Measurements from ENCODE around the gene OLR1.
"Not testable (repeated sequence)": the region's sequence is repeated elsewhere in the genome, so short reads cannot be mapped to it uniquely, and the experiment has no call there.

The OLR1 gene

DNA sequence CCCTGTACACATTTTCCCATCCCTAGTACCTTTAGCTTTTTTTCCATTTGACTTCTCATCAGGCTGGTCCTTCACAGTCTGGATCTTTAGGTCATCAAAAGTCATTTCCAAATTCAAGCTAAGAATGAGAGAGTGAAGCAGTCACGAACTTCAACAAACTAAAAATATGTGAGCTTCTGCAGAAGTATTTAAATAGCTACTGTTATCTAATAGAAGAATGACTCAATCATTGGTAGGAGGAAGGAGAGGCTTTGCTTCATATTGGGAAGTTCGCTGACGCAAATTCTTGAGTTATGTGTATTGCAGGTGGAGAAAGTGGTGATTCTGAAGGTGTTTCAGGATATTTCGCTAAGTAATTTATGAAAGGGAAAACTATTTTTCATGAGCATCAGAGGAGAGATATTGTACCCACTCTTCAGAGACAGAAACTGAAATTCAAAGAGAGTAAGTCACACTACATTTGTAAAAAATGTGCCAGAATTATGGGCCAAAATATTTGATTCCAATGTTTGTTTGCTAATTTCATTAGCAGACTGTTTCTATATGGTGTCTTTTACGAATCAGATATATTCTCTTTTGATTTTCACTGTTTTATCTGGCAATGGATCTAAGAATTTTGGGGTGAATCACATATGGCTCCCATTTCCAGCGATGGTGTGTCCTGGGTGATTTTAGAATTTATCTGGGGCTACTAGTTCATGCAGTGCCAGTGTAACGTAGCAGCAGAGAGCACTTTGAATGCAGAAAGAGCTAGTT lies at the start of gene OLR1:
TSS of gene OLR1 (minus strand) at position 160 of the 756 bp plus-strand sequence. CDS start at position 105, 55 bp downstream.
- no peak for DNase-seq

DNA sequence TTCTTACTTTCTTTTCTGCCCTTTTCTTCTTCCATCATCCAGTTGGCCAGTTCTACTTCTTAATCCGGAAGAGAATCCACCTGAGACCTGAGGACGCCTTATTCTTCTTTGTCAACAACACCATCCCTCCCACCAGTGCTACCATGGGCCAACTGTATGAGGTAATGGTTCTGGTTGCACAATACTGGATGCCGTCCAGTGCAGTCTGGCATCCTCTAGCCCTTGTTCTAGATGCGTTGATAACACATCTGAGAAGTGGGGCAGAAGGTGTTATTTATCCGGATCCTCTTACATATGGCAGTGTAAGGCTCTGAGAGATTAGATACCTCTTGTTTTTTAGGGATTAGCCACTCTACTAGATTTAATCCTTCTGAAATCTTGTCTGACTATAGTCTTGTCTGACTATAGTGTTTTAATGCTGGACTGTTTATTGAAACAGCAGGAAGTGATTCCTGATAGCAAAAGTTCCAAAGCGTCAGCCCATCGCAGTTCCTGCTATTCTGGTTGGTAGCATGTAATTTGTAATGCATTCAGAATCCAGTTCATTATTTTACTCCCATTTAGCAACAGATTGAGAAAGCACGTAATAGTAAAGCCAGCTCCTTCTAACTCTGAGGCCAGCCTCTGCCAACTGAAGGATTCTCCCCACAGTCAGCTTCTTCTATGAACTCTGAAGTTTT lies 48.6 kb upstream of the OLR1 start:
- DNase-seq, result no peak

DNA sequence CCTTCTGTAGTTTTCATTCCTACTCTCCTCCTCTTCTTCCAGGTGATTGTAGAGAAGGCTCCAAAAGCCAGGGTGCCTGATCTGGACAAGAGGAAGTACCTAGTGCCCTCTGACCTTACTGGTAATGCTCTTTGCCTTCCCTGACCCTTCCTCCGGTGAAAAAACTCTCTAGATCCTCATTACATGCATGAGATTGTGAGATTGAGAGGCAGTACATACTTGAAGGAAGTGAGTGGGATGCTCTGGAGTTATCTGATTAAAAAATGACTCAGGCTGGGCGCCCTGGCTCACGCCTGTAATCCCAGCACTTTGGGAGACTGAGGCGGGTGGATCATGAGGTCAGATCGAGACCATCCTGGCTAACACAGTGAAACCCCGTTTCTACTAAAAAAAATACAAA lies 46.1 kb upstream of the OLR1 start:
- DNase-seq, result no peak

GRCh38 chr12:10215946-10216345 lies 44.0 kb upstream of the OLR1 start:
- DNase-seq, result not testable (repeated sequence)

DNA sequence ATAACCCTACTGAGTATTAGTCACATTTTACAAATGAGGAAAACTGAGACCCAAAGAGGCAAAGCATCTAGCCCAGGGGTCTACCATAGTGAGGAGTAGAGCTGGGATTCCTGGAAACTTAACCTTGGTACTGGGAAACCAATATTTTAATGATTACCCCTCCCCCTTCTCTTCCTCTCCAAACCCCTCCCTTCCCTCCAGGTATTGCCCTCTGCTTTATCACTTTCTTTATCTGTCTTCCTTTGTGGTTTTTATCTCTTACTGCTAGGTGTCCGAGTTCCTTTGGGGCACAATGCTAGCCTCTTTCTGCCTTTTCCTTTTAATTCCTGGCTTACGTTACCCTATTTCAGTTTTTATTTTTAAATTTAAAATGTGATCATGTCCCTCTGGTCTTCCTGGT lies 43.5 kb upstream of the OLR1 start:
- DNase-seq, result no peak

GRCh38 chr12:10214895-10215267 lies 42.9 kb upstream of the OLR1 start:
- no peak for DNase-seq

DNA sequence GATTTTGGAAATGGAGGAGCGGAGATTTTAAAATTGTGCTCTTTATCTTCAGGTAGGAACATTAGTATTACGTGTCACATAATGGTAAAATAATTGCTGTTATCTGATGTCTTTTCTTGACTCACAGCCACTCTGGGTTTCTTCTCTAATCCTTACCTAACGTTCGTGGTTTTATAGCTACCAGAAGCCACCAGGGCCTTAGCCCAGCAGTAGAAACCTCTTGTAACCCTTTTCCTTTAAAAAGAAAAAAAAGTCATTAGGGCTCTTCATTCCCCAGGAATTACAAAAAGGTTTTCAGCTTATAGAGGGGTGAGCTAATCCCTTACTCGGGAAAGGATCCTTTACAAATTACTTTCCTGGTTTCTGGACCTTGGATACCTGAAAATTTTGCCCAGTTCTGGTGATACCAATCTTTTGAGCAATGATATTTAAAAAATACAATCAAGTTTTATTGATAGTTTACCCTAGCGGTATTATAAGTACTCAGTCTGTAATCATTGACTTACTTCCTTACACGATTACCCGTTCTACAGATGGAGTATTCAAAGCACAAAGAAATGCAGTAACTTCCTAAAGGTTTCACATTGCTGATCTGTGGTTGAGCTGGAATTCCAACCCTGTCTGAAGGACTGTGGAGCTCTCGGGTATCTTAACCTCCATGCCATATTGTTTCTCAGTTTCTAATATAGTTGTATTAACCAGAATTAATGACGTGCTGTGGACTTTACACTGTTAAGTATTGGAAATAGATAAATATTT lies 42.4 kb upstream of the OLR1 start:
- DNase-seq, result no peak

DNA sequence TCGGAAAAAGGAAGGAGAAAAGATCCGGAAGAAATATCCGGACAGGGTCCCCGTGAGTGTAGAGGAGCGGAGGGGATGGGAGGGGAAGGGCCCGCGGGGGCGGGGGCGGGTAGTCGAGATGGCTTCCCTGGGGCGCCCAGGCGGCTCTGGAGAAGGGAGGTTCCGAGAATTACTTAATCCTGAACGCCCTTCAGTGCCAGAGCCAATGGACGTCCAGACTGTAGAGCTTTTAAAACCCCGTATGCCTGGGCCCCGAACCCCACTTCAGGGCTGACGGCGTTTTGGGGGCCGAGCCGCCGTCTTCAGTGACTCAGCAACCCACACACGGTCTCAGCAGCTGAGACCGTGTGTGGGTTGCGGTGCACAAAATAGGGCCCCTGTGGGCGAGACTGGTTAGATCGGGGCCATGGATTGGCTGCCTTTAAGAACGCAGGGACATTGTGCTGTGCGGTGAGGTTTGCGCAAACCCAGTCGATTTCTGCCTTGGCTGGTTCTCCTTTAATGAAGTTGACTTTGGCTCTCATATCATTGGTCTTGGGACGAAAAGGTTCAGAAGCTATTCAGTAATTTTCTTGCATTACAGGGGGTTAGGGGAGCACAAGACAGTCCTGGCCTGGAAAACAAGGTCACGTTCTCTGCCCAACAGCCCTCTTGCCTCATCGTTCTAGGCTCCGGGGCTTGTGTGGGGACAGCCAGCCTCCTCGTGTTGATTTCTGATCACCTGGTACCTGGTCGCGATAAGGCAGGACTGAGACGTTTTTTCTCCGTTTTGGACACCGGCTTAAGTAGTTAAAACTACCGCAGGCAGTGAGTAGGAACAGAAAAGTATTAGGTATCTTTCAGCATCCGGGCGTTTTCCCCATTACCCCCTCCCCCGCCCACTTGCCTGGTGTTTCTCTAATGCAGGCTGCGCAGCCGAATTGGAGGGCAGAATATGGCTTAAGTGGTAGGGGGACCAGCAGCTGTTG lies 41.5 kb upstream of the OLR1 start:
- no peak for DNase-seq

- peak; percentile 27 for DNase-seq
Measured at GRCh38 chr12:10212739-10213131, 40.8 kb upstream of the OLR1 start, which contains the start of gene GABARAPL1. TSS of gene GABARAPL1 (plus strand) at chr12:10212877. CDS start at chr12:10213130, 253 bp downstream.

- DNase-seq, result peak; percentile 51
Measured at GRCh38 chr12:10211940-10212738, 40.2 kb upstream of the OLR1 start.

GRCh38 chr12:10211101-10211939 lies 39.4 kb upstream of the OLR1 start:
- no peak for DNase-seq

DNA sequence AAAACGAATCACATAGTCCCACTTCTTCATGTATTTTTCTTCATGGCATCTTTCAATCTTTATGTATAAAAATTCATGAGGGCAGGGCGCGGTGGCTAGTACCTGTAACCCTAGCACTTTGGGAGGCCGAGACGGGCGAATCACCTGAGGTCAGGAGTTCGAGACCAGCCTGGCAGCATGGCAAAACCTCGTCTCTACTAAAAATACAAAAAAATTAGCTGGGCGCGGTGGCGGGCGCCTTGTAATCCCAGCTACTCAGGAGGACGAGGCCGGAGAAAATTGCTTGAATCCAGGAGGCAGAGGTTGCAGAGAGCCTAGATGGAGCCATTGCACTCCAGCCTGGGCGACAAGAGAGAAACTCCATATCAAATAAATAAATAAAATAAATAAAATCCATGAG lies 38.3 kb upstream of the OLR1 start:
- no peak for DNase-seq

GRCh38 chr12:10207136-10207535 lies 35.2 kb upstream of the OLR1 start:
- no peak for DNase-seq

DNA sequence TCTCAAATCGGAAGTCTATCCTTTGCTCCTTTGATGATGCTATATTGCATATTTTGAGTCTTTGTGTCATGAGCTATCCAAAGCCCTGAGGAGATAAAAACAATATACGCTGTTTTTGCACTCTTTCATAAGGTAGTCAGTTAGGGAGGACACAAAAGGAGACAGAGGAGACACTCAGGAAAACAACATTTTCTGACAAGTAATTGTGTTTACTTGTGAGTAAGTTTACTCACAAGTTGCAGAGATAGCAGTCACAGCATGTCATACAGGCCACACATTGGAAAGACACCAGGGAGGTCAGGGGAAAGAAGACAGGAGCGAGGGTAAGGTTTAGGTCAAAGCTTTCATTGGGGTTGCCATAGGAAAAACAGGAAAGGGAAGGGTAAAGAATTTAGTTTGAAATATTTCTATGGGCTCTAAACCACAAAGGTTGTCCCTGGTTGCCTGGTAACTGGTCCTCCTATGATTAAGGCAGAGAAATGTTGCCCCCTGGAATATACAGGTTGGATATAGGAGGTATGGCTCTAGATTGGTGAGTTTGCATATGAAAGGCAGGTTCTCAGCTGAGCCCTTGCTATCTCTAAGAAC lies 33.4 kb upstream of the OLR1 start:
- DNase-seq, result no peak

- not testable (repeated sequence) for DNase-seq
Measured at GRCh38 chr12:10204495-10204894, 32.6 kb upstream of the OLR1 start.

DNA sequence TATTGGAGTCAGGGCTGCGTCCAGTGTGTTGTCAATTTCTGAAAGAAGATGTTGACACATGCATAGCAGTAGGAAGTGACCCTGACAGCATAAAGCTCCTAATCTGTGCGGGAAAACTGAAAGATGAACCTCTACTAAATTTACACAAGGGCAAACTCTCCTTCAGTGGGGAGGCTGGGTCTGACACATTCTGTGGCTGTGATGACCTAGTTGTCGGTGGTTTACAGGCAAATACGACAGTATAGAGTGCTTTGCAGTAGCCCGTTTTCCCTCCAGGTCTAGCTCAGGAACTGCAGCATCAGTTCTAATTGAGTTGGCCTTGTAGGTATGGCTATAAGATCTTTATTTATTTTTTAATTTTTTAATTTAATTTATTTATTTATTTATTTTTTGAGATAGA lies 25.9 kb upstream of the OLR1 start:
- no peak for DNase-seq

GRCh38 chr12:10196210-10196609 lies 24.3 kb upstream of the OLR1 start:
- DNase-seq, result no peak

- no peak for DNase-seq
Measured at GRCh38 chr12:10194160-10194670, 22.3 kb upstream of the OLR1 start.

DNA sequence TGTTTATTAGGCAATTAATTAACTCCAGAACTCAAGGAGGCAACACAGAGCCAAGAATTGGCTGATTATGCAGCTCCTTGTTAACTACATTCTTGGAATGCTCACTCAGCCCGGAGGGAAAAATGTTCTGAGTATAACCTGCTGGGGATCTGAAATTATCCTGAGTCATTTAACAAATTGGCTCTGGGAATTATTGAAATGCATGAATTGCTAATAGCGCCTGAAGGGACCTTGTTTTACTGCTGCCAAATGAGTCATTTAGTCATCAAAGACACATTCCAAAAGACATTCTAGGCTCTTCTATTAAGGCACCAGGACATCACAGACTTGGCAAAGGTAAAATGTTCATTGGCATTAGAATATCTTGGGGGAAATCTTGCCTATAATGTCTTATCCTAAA lies 19.9 kb upstream of the OLR1 start:
- no peak for DNase-seq

All from NCI-H2171 (cell line).